Measurements from ENCODE around the gene IQCE.

Gene IQCE

GRCh38 chr7:2515424-2516193 lies 43.2 kb upstream of the IQCE start:
- WGBS (ENCODE audit: insufficient coverage, insufficient read length) = no CpG with 5 or more reads among the region's 15 CpGs
- H3K36me3 ChIP-seq (ENCODE audit: control insufficient read depth, insufficient read depth, low read length) = no peaks in the 10 kb centered on the region
- no peak for DNase-seq (ENCODE audit: low read depth, low spot score)
- no peak overlapping the region for H3K27ac ChIP-seq (ENCODE audit: low read length)
- no peaks in the 10 kb centered on the region for H3K9me3 ChIP-seq (ENCODE audit: control insufficient read depth, insufficient read depth, low read length)
- peaks cover 4% of the 10 kb centered on the region; the same call in 1 of the 2 replicates for H3K27me3 ChIP-seq (ENCODE audit: control insufficient read depth, insufficient read depth, low read length)
- no peak overlapping the region for H3K4me3 ChIP-seq (ENCODE audit: low read length)
- H3K4me1 ChIP-seq (ENCODE audit: control insufficient read depth, insufficient read depth, low read length) = peaks cover 11% of the 10 kb centered on the region

GRCh38 chr7:2516194-2516555 lies 42.6 kb upstream of the IQCE start:
- Histone ChIP-seq H3K27me3 (ENCODE audit: control insufficient read depth, insufficient read depth, low read length) (peaks cover 4% of the 10 kb centered on the region; the same call in 1 of the 2 replicates), H3K27ac (ENCODE audit: low read length) (no peak overlapping the region), H3K36me3 (ENCODE audit: control insufficient read depth, insufficient read depth, low read length) (no peaks in the 10 kb centered on the region), H3K9me3 (ENCODE audit: control insufficient read depth, insufficient read depth, low read length) (no peaks in the 10 kb centered on the region), H3K4me1 (ENCODE audit: control insufficient read depth, insufficient read depth, low read length) (peaks cover 15% of the 10 kb centered on the region), H3K4me3 (ENCODE audit: low read length) (no peak overlapping the region)
- no CpG with 5 or more reads among the region's 8 CpGs for WGBS (ENCODE audit: insufficient coverage, insufficient read length)
- no peak for DNase-seq (ENCODE audit: low read depth, low spot score)

GRCh38 chr7:2517026-2517425 lies 41.8 kb upstream of the IQCE start:
- Histone ChIP-seq H3K27me3 (ENCODE audit: control insufficient read depth, insufficient read depth, low read length) (peaks cover 4% of the 10 kb centered on the region; the same call in 1 of the 2 replicates), H3K4me1 (ENCODE audit: control insufficient read depth, insufficient read depth, low read length) (peaks cover 20% of the 10 kb centered on the region), H3K4me3 (ENCODE audit: low read length) (no peak overlapping the region), H3K27ac (ENCODE audit: low read length) (no peak overlapping the region), H3K36me3 (ENCODE audit: control insufficient read depth, insufficient read depth, low read length) (no peaks in the 10 kb centered on the region), H3K9me3 (ENCODE audit: control insufficient read depth, insufficient read depth, low read length) (no peaks in the 10 kb centered on the region)
- no CpG with 5 or more reads among the region's 8 CpGs for WGBS (ENCODE audit: insufficient coverage, insufficient read length)
- no peak for DNase-seq (ENCODE audit: low read depth, low spot score)

GRCh38 chr7:2517678-2518507 lies 40.9 kb upstream of the IQCE start:
- no CpG with 5 or more reads among the region's 18 CpGs for WGBS (ENCODE audit: insufficient coverage, insufficient read length)
- H3K9me3 ChIP-seq (ENCODE audit: control insufficient read depth, insufficient read depth, low read length) = no peaks in the 10 kb centered on the region
- no peaks in the 10 kb centered on the region for H3K36me3 ChIP-seq (ENCODE audit: control insufficient read depth, insufficient read depth, low read length)
- H3K4me3 ChIP-seq (ENCODE audit: low read length) = no peak overlapping the region
- H3K27me3 ChIP-seq (ENCODE audit: control insufficient read depth, insufficient read depth, low read length) = peaks cover 4% of the 10 kb centered on the region; the same call in 1 of the 2 replicates
- DNase-seq (ENCODE audit: low read depth, low spot score) = no peak
- no peak overlapping the region for H3K27ac ChIP-seq (ENCODE audit: low read length)
- peaks cover 24% of the 10 kb centered on the region for H3K4me1 ChIP-seq (ENCODE audit: control insufficient read depth, insufficient read depth, low read length)

- peaks cover 4% of the 10 kb centered on the region; the same call in 1 of the 2 replicates for H3K27me3 ChIP-seq (ENCODE audit: control insufficient read depth, insufficient read depth, low read length)
- no peaks in the 10 kb centered on the region for H3K9me3 ChIP-seq (ENCODE audit: control insufficient read depth, insufficient read depth, low read length)
- WGBS (ENCODE audit: insufficient coverage, insufficient read length) = no CpG with 5 or more reads among the region's 41 CpGs
- DNase-seq (ENCODE audit: low read depth, low spot score) = no peak
- no peaks in the 10 kb centered on the region for H3K36me3 ChIP-seq (ENCODE audit: control insufficient read depth, insufficient read depth, low read length)
- peaks cover 30% of the 10 kb centered on the region for H3K4me1 ChIP-seq (ENCODE audit: control insufficient read depth, insufficient read depth, low read length)
- H3K4me3 ChIP-seq (ENCODE audit: low read length) = peak overlapping the region; percentile 46; the same call in 1 of the 2 replicates
- H3K27ac ChIP-seq (ENCODE audit: low read length) = no peak overlapping the region
Measured at GRCh38 chr7:2518737-2519118, 40.1 kb upstream of the IQCE start.

DNA sequence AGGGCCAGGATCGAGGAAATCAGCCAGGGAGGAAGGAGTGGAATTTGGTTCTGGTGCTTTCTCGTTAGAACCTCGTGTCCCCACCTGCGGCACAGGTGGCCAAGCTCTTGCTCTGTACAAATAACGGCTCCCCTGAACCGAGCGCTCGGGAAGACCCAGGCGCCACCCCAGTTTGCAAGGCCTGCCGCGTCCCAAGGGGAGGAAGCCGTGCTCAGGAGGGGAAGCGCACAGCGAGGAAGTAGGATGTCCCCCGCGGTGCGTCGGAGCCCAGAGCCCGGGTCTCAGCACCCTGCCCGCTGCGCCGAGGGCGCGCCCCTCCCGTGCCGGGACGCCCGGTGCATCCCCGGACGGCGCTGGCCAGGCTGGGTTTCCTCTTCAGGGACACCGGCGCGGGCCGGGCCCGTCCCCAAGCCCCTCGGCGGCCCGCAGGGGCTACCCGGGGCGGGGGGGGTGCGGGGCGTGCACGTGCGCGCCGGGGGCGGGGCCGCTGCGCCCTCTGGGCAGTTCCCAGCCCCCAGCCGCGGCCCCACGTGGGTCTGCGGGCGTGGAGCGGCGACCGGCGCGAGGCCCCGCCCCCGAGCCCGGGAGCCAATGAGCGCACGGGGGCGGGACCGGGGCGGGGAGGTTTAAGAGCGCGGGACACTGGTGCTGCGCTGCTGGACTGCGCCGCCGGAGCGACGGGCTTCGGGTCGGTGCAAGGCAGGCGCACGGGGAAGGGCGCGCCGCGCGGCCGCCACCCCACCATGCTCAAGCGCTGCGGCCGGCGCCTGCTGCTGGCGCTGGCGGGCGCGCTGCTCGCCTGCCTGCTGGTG lies 39.5 kb upstream of the IQCE start, which contains the start of gene LFNG:
TSS of gene LFNG (plus strand) at position 656 of the 812 bp plus-strand sequence. CDS start at position 744, 88 bp downstream.
- Histone ChIP-seq H3K4me3 (ENCODE audit: low read length) (peak within 1 kb of the TSS; percentile 51), H3K27ac (ENCODE audit: low read length) (no peak within 1 kb of the TSS), H3K9me3 (ENCODE audit: control insufficient read depth, insufficient read depth, low read length) (no peaks in the 10 kb centered on the region), H3K4me1 (ENCODE audit: control insufficient read depth, insufficient read depth, low read length) (peaks cover 35% of the 10 kb centered on the region), H3K27me3 (ENCODE audit: control insufficient read depth, insufficient read depth, low read length) (peaks cover 4% of the 10 kb centered on the region; the same call in 1 of the 2 replicates), H3K36me3 (ENCODE audit: control insufficient read depth, insufficient read depth, low read length) (no peaks in the 10 kb centered on the region)
- no CpG with 5 or more reads among the region's 95 CpGs for WGBS (ENCODE audit: insufficient coverage, insufficient read length)
- no peak for DNase-seq (ENCODE audit: low read depth, low spot score)

- Histone ChIP-seq H3K27ac (ENCODE audit: low read length) (no peak overlapping the region), H3K4me1 (ENCODE audit: control insufficient read depth, insufficient read depth, low read length) (peaks cover 37% of the 10 kb centered on the region), H3K4me3 (ENCODE audit: low read length) (peak overlapping the region; percentile 48; the same call in 1 of the 2 replicates), H3K27me3 (ENCODE audit: control insufficient read depth, insufficient read depth, low read length) (peaks cover 4% of the 10 kb centered on the region; the same call in 1 of the 2 replicates), H3K9me3 (ENCODE audit: control insufficient read depth, insufficient read depth, low read length) (no peaks in the 10 kb centered on the region), H3K36me3 (ENCODE audit: control insufficient read depth, insufficient read depth, low read length) (no peaks in the 10 kb centered on the region)
- WGBS (ENCODE audit: insufficient coverage, insufficient read length) = no CpG with 5 or more reads among the region's 37 CpGs
- DNase-seq (ENCODE audit: low read depth, low spot score) = no peak
Measured at GRCh38 chr7:2520131-2520760, 38.5 kb upstream of the IQCE start.

DNA sequence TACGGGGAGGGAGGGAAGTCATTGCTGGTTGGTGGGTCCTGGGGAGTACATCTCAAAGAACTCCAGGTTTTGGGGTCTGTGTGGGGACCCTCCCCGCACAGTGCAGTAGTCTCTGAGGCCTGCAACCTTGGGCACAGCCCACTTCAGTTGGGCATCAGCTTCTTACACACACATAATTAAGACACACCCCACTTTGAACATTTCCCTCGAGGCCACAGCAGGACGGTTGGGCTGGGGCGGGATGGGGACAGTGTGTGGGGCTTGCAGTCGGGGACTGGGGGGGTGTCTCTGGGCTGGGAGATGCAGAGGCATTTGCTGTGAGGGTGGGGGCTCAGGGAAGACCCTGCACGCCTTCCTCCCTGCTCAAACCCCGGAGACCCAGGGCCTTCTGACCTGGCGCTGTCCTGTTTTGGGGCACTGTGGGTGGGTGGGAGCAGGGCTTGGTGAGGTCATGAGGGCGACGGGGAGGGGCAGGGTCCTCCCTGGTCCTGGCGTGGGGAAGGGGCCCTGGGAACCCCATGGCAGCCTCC lies 38.0 kb upstream of the IQCE start:
- Histone ChIP-seq H3K4me1 (ENCODE audit: control insufficient read depth, insufficient read depth, low read length) (peaks cover 40% of the 10 kb centered on the region), H3K9me3 (ENCODE audit: control insufficient read depth, insufficient read depth, low read length) (no peaks in the 10 kb centered on the region), H3K27ac (ENCODE audit: low read length) (no peak overlapping the region), H3K36me3 (ENCODE audit: control insufficient read depth, insufficient read depth, low read length) (0 out of 2 replicates have a peak, but pooled peaks cover 1% of the 10 kb centered on the region), H3K4me3 (ENCODE audit: low read length) (peak overlapping the region; percentile 48; the same call in 1 of the 2 replicates), H3K27me3 (ENCODE audit: control insufficient read depth, insufficient read depth, low read length) (peaks cover 4% of the 10 kb centered on the region; the same call in 1 of the 2 replicates)
- DNase-seq (ENCODE audit: low read depth, low spot score) = no peak
- WGBS (ENCODE audit: insufficient coverage, insufficient read length) = no CpG with 5 or more reads among the region's 12 CpGs

GRCh38 chr7:2521341-2521745 lies 37.4 kb upstream of the IQCE start:
- Histone ChIP-seq H3K27ac (ENCODE audit: low read length) (no peak overlapping the region), H3K36me3 (ENCODE audit: control insufficient read depth, insufficient read depth, low read length) (peaks cover 6% of the 10 kb centered on the region; the same call in 1 of the 2 replicates), H3K9me3 (ENCODE audit: control insufficient read depth, insufficient read depth, low read length) (no peaks in the 10 kb centered on the region), H3K4me3 (ENCODE audit: low read length) (no peak overlapping the region; the same call in 1 of the 2 replicates), H3K27me3 (ENCODE audit: control insufficient read depth, insufficient read depth, low read length) (peaks cover 4% of the 10 kb centered on the region; the same call in 1 of the 2 replicates), H3K4me1 (ENCODE audit: control insufficient read depth, insufficient read depth, low read length) (peaks cover 40% of the 10 kb centered on the region)
- DNase-seq (ENCODE audit: low read depth, low spot score) = no peak
- no CpG with 5 or more reads among the region's 21 CpGs for WGBS (ENCODE audit: insufficient coverage, insufficient read length)

Measured in iPS DF 6.9 (cell line).